Endothelial cell (in vitro differentiated cells): ENCODE data around the gene AMPH. TPM values are rescaled to one million over a fixed set of nuclear protein-coding genes. Genes with fewer than 3 reads are reported as not detected.

Source experiments
- DNase-seq: peaks from one replicate; pipeline ENCODE4 v3.0.0; 2021; ENCODE audit warnings: low spot score
- H3K27ac Mint-ChIP-seq: one replicate; pipeline ENCODE4 v1.8.0; 2021; ENCODE audit warnings: mixed read lengths, inconsistent platforms; ENCODE audit not compliant: unreplicated experiment
- H3K27me3 Mint-ChIP-seq: one replicate; pipeline ENCODE4 v1.8.0; 2021; ENCODE audit warnings: mild to moderate bottlenecking, moderate library complexity, mixed read lengths, inconsistent platforms; ENCODE audit not compliant: unreplicated experiment
- H3K36me3 Mint-ChIP-seq: one replicate; pipeline ENCODE4 v1.8.0; 2021; ENCODE audit warnings: mild to moderate bottlenecking, low read depth, mixed read lengths, inconsistent platforms; ENCODE audit not compliant: unreplicated experiment
- H3K4me1 Mint-ChIP-seq: one replicate; pipeline ENCODE4 v1.8.0; 2021; ENCODE audit warnings: mild to moderate bottlenecking, mixed read lengths, inconsistent platforms; ENCODE audit not compliant: unreplicated experiment
- H3K4me3 Mint-ChIP-seq: one replicate; pipeline ENCODE4 v1.8.0; 2021; ENCODE audit warnings: mild to moderate bottlenecking, mixed read lengths, inconsistent platforms; ENCODE audit not compliant: unreplicated experiment
- H3K9me3 Mint-ChIP-seq: one replicate; pipeline ENCODE4 v1.8.0; 2021; ENCODE audit warnings: mixed read lengths, inconsistent platforms; ENCODE audit not compliant: unreplicated experiment
- CTCF ChIP-seq: fragments of 200-600 bp; sonication (generic); IDR thresholded peaks from one replicate; pipeline ENCODE4 v1.5.0; 2021; ENCODE audit warnings: antibody characterized with exemption; ENCODE audit not compliant: unreplicated experiment
- total RNA-seq: library from RNA; stranded (reverse); fragmentation: NEBNext Ultra II Directional; extraction: Animal tissue kit (Norgen Biotek cat#: 25700); gene quantifications from one replicate; pipeline ENCODE4 v1.2.1, GENCODE V29; 2021; ENCODE audit not compliant: unreplicated experiment

AMPH gene
- total RNA-seq, 1 donor from 2014 or later = 1.6 TPM

- no peaks in the 10 kb centered on the region for H3K36me3 Mint-ChIP-seq
- H3K27ac Mint-ChIP-seq = no peak overlapping the region
- DNase-seq = no peak
- peaks cover 15% of the 10 kb centered on the region for H3K27me3 Mint-ChIP-seq
- H3K9me3 Mint-ChIP-seq = no peaks in the 10 kb centered on the region
- TF ChIP-seq CTCF = no peak
- peak overlapping the region; percentile 63 for H3K4me3 Mint-ChIP-seq
- peaks cover 6% of the 10 kb centered on the region for H3K4me1 Mint-ChIP-seq
Observed at GRCh38 chr7:38629651-38630510, 1.3 kb downstream of the AMPH start.

GRCh38 chr7:38628630-38629385, 2.4 kb downstream of the AMPH start:
- Mint-ChIP-seq H3K4me3 (no peak overlapping the region), H3K27me3 (peaks cover 15% of the 10 kb centered on the region), H3K4me1 (peaks cover 6% of the 10 kb centered on the region), H3K27ac (no peak overlapping the region), H3K9me3 (no peaks in the 10 kb centered on the region), H3K36me3 (no peaks in the 10 kb centered on the region)
- no peak for DNase-seq
- no peak for TF ChIP-seq CTCF

GRCh38 chr7:38625866-38626265, 5.3 kb downstream of the AMPH start:
- H3K4me1 Mint-ChIP-seq = peaks cover 6% of the 10 kb centered on the region
- H3K9me3 Mint-ChIP-seq = no peaks in the 10 kb centered on the region
- H3K4me3 Mint-ChIP-seq = no peak overlapping the region
- DNase-seq = no peak
- no peak overlapping the region for H3K27ac Mint-ChIP-seq
- no peaks in the 10 kb centered on the region for H3K36me3 Mint-ChIP-seq
- no peak for TF ChIP-seq CTCF
- peaks cover 9% of the 10 kb centered on the region for H3K27me3 Mint-ChIP-seq

- Mint-ChIP-seq H3K4me3 (no peak overlapping the region), H3K9me3 (no peaks in the 10 kb centered on the region), H3K27me3 (no peaks in the 10 kb centered on the region), H3K27ac (no peak overlapping the region), H3K4me1 (no peaks in the 10 kb centered on the region), H3K36me3 (no peaks in the 10 kb centered on the region)
- DNase-seq = no peak
- no peak for TF ChIP-seq CTCF
Observed at GRCh38 chr7:38615665-38616064, 15.5 kb downstream of the AMPH start.

GRCh38 chr7:38607466-38607865, 23.7 kb downstream of the AMPH start:
- Mint-ChIP-seq H3K27me3 (no peaks in the 10 kb centered on the region), H3K27ac (no peak overlapping the region), H3K9me3 (no peaks in the 10 kb centered on the region), H3K4me3 (no peak overlapping the region), H3K4me1 (no peaks in the 10 kb centered on the region), H3K36me3 (no peaks in the 10 kb centered on the region)
- no peak for TF ChIP-seq CTCF
- no peak for DNase-seq
